A673 (cell line): ENCODE measurements around the gene CEP83.
"Not testable (repeated sequence)": the region's sequence is repeated elsewhere in the genome, so short reads cannot be mapped to it uniquely, and the experiment has no call there.

Experiments used
- EZH2 ChIP-seq: fragments of 200-600 bp; sonication (generic); IDR thresholded peaks from 2 replicates; pipeline ENCODE4 v1.6.1; 2017; ENCODE audit warnings: borderline replicate concordance, low read depth, mild to moderate bottlenecking, mixed read lengths, antibody characterized with exemption, low read length; ENCODE audit not compliant: poor library complexity, severe bottlenecking
- TF ChIP-seq, protein P1 (sequence below): fragments of 300-800, 200-600 bp; sonication (generic); conservative IDR thresholded peaks from 2 replicates; pipeline ENCODE4 v1.5.1; 2017; ENCODE audit warnings: low read depth, mild to moderate bottlenecking, antibody characterized with exemption, low read length, moderate library complexity, mixed read lengths

DNA sequence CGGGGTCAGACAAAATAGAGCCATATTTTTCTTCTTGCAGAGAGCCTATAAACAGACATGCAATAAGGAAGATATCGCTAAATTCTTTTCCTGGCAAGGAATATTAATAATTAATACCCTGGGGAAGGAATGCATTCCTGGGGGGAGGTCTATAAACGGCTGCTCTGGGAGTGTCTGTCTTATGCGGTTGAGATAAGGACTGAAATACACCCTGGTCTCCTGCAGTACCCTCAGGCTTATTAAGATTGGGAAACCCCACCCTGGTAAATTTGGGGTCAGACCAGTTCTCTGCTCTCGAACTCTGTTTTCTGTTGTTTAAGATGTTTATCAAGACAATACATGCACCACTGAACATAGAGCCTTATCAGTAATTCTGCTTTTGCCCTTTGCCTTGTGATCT is 61.0 kb downstream of the CEP83 start:
- TF ChIP-seq, protein P1, sequence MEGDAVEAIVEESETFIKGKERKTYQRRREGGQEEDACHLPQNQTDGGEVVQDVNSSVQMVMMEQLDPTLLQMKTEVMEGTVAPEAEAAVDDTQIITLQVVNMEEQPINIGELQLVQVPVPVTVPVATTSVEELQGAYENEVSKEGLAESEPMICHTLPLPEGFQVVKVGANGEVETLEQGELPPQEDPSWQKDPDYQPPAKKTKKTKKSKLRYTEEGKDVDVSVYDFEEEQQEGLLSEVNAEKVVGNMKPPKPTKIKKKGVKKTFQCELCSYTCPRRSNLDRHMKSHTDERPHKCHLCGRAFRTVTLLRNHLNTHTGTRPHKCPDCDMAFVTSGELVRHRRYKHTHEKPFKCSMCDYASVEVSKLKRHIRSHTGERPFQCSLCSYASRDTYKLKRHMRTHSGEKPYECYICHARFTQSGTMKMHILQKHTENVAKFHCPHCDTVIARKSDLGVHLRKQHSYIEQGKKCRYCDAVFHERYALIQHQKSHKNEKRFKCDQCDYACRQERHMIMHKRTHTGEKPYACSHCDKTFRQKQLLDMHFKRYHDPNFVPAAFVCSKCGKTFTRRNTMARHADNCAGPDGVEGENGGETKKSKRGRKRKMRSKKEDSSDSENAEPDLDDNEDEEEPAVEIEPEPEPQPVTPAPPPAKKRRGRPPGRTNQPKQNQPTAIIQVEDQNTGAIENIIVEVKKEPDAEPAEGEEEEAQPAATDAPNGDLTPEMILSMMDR: not testable (repeated sequence)
- TF ChIP-seq EZH2: not testable (repeated sequence)
